Left ventricle myocardium inferior (tissue), 1 donor: ENCODE results near the gene UBR4. TPM values are rescaled to one million over a fixed set of nuclear protein-coding genes. Genes with fewer than 3 reads are reported as not detected.

Experiments
- DNase-seq: peaks from one replicate; pipeline ENCODE4 v3.0.0-alpha.2; 2020
- H3K27ac ChIP-seq: fragments of 200-600 bp; replicated peaks from 2 replicates; pipeline ENCODE4 v1.8.0; 2021
- H3K27me3 ChIP-seq: fragments of 200-600 bp; 2 replicates; pipeline ENCODE4 v1.8.0; 2021; ENCODE audit warnings: low read depth
- H3K36me3 ChIP-seq: fragments of 200-600 bp; 2 replicates; pipeline ENCODE4 v1.8.0; 2021
- H3K4me1 ChIP-seq: fragments of 200-600 bp; 2 replicates; pipeline ENCODE4 v1.8.0; 2021
- H3K4me3 ChIP-seq: fragments of 200-600 bp; 2 replicates; pipeline ENCODE4 v1.8.0; 2021; ENCODE audit warnings: mild to moderate bottlenecking, moderate library complexity
- H3K9me3 ChIP-seq: fragments of 200-600 bp; replicated peaks from 2 replicates; pipeline ENCODE4 v1.8.0; 2021
- CTCF ChIP-seq: fragments of 200-600 bp; IDR thresholded peaks from 2 replicates; pipeline ENCODE4 v1.8.0; 2021; ENCODE audit warnings: antibody characterized with exemption, mild to moderate bottlenecking, borderline replicate concordance
- intact Hi-C: fragments of 100-400 bp; cut with micrococcal nuclease; formaldehyde crosslinking; loops from one replicate; pipeline ENCODE4 v1.11.0; 2022
- total RNA-seq: library from RNA; stranded (reverse); fragmentation: NEBNext Ultra II Directional; extraction: Animal tissue kit (Norgen Biotek cat#: 25700); gene quantifications from one replicate; pipeline ENCODE4 v1.2.1, GENCODE V29; 2021
- donor health status: DM: no; HTN: yes; CAD: no; lungs with severe emphysema.

The UBR4 gene
- total RNA-seq, 1 donor from 2014 or later = 54.3 TPM

- DNase-seq = peak; percentile 6
Measured at GRCh38 chr1:19046972-19047731, 162.9 kb downstream of the UBR4 start.

GRCh38 chr1:19045898-19046880, 163.9 kb downstream of the UBR4 start:
- peaks cover 73% of the 10 kb centered on the region for H3K27me3 ChIP-seq
- H3K4me3 ChIP-seq = no peak overlapping the region
- H3K9me3 ChIP-seq = no peaks in the 10 kb centered on the region
- intact Hi-C loops = no loop called here
- no peaks in the 10 kb centered on the region for H3K4me1 ChIP-seq
- no peak for DNase-seq
- no peak for TF ChIP-seq CTCF
- no peaks in the 10 kb centered on the region for H3K36me3 ChIP-seq
- H3K27ac ChIP-seq = no peak overlapping the region

More at GRCh38 chr1:19046972-19047731, 162.9 kb downstream of the UBR4 start:
- no peak overlapping the region for H3K4me3 ChIP-seq
- intact Hi-C loops = no loop called here
- no peaks in the 10 kb centered on the region for H3K4me1 ChIP-seq
- no peaks in the 10 kb centered on the region for H3K36me3 ChIP-seq
- no peaks in the 10 kb centered on the region for H3K9me3 ChIP-seq
- peaks cover 71% of the 10 kb centered on the region for H3K27me3 ChIP-seq
- H3K27ac ChIP-seq = no peak overlapping the region
- no peak for TF ChIP-seq CTCF

GRCh38 chr1:19044975-19045831, 164.9 kb downstream of the UBR4 start:
- TF ChIP-seq CTCF = no peak
- H3K27me3 ChIP-seq = peaks cover 78% of the 10 kb centered on the region
- H3K9me3 ChIP-seq = no peaks in the 10 kb centered on the region
- H3K27ac ChIP-seq = no peak overlapping the region
- no peaks in the 10 kb centered on the region for H3K36me3 ChIP-seq
- DNase-seq = no peak
- H3K4me3 ChIP-seq = no peak overlapping the region
- intact Hi-C loops = no loop called here
- no peaks in the 10 kb centered on the region for H3K4me1 ChIP-seq

- H3K27me3 ChIP-seq = peaks cover 78% of the 10 kb centered on the region
- H3K27ac ChIP-seq = no peak overlapping the region
- H3K9me3 ChIP-seq = no peaks in the 10 kb centered on the region
- intact Hi-C loops = no loop called here
- no peaks in the 10 kb centered on the region for H3K4me1 ChIP-seq
- H3K4me3 ChIP-seq = no peak overlapping the region
- DNase-seq = no peak
- no peaks in the 10 kb centered on the region for H3K36me3 ChIP-seq
- TF ChIP-seq CTCF = no peak
Measured at GRCh38 chr1:19044471-19044870, 165.6 kb downstream of the UBR4 start.
